NB4 (cell line): ENCODE results near the gene BPIFB3.

Experiments used
- DNase-seq: peaks from one replicate; pipeline ENCODE4 v3.0.0; 2010; ENCODE audit warnings: low read depth
- H3K4me3 ChIP-seq: one replicate; pipeline ENCODE4 v1.5.1; 2011; ENCODE audit warnings: mild to moderate bottlenecking, low read depth, low read length, moderate library complexity
- MYC ChIP-seq: IDR thresholded peaks from 2 replicates; pipeline ENCODE4 v1.6.1; 2011; ENCODE audit warnings: low read depth, low read length
- POLR2A ChIP-seq: IDR thresholded peaks from 2 replicates; pipeline ENCODE4 v1.6.1; 2011; ENCODE audit warnings: mild to moderate bottlenecking; ENCODE audit not compliant: insufficient read length; ENCODE audit errors: extremely low read depth
- TF ChIP-seq, protein P1 (sequence below): IDR thresholded peaks from one replicate; pipeline ENCODE4 v1.5.1; 2012; ENCODE audit warnings: low read depth, low read length
- TF ChIP-seq, protein P2 (sequence below): IDR thresholded peaks from 2 replicates; pipeline ENCODE4 v1.6.1; 2011; ENCODE audit warnings: low read depth, low read length

BPIFB3 gene

DNA sequence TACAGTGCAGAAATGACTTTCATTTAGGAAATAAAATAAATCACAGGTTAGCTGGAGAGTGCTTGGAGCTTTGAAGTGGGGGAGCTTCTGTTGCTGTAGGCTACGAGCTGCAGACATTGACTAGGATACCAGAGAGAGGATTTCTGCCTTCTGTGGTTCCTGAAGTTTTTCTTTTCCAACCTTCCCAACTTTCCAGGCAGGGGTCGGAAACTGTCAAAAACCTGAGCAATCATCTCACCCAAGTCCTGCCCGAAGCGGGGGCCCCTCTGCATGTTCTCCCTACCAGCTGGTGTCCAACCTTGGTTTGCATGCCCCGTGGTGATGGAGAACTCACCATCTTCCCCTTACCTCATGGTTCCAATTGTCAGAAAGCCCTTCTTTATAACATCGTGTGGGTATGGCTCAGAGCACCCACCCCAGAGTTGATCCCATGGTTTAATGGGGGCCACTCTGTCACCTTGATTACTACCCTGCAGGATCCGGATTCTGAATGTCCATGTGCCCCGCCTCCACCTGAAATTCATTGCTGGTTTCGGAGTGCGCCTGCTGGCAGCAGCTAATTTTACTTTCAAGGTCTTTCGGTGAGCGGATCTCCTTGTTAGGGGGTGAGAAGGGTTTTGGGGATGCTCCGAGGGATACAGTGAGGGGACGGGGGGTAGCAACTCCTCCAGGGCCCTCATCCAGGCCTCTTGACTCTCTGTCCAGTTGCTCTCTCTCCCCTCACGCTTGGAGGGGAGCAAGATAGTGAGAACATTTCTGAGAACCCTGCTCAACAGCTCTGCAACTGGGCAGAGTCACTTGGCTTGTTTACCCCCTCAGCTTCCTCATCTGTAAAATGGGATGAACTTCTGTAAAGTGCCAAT is 41.1 kb upstream of the BPIFB3 start:
- TF ChIP-seq, protein P1, sequence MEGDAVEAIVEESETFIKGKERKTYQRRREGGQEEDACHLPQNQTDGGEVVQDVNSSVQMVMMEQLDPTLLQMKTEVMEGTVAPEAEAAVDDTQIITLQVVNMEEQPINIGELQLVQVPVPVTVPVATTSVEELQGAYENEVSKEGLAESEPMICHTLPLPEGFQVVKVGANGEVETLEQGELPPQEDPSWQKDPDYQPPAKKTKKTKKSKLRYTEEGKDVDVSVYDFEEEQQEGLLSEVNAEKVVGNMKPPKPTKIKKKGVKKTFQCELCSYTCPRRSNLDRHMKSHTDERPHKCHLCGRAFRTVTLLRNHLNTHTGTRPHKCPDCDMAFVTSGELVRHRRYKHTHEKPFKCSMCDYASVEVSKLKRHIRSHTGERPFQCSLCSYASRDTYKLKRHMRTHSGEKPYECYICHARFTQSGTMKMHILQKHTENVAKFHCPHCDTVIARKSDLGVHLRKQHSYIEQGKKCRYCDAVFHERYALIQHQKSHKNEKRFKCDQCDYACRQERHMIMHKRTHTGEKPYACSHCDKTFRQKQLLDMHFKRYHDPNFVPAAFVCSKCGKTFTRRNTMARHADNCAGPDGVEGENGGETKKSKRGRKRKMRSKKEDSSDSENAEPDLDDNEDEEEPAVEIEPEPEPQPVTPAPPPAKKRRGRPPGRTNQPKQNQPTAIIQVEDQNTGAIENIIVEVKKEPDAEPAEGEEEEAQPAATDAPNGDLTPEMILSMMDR = no peak
- no peak for TF ChIP-seq MYC
- TF ChIP-seq, protein P2, sequence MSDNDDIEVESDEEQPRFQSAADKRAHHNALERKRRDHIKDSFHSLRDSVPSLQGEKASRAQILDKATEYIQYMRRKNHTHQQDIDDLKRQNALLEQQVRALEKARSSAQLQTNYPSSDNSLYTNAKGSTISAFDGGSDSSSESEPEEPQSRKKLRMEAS = no peak
- no peak for TF ChIP-seq POLR2A
- no peak overlapping the region for H3K4me3 ChIP-seq
- DNase-seq = no peak

DNA sequence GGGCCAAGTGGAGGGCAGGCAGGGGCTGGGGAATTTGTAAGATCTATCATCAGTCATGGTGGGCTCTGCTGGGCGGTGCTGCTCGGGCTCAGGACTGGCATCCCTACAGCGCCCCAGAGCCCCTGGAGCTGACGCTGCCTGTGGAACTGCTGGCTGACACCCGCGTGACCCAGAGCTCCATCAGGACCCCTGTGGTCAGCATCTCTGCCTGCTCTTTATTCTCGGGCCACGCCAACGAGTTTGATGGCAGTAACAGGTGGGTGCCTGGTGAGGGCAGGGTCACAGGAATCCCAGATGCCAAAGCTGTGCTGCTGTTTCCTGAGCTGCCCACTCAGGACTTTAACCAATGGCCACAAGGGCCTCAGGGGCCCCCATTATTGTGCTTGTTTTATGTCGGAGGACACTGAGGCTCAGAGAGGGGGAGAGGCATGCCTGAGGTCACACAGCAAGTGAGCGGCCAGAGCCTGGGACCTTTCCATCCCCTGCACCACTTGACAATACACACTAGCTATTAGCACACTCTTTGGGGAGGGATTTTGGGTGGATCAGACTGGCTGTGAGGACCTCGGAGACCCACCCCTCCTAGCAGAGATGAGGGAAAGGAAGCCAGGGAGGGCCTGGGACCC is 39.9 kb upstream of the BPIFB3 start:
- no peak overlapping the region for H3K4me3 ChIP-seq
- TF ChIP-seq, protein P1 = no peak
- TF ChIP-seq POLR2A (no peak), MYC (no peak)
- TF ChIP-seq, protein P2 = no peak
- DNase-seq = no peak

DNA sequence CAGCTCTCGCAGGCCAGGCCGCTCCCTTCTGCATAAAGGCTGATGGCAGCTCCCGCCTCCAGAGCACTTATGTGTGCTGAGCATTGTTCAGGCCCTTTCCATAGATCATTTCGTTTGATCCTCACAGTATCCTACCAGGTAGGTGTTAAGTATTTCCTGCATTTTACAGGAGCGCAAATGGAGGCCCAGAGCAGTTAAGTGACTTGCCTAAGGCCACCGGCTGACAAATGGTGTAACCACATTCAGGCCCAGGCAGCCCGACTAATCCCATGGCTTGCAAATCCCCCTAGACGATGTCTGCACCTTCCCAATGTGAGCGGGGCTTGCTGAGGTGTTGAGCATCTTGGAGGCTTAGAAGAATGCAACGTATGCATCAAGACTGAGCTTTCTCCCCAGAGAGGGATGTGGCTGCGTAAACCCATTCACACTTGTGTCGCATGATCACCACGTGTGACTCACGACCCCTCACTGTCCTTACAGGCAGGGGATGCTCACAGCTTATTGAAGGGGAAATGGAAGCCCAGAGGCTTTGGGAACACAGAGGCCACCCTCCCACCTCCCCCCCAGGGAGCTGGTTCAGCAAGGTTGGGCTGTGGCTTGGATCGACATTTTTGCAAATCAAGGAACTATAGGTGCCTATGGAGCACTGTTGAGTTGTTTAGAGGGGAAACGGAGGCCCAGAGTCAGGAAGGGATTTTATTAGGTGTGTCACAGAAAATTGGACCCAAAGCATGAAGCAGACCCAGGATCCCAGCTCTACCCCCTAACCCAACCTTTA is 39.2 kb upstream of the BPIFB3 start:
- DNase-seq = peak; percentile 42
- no peak overlapping the region for H3K4me3 ChIP-seq
- TF ChIP-seq, protein P2 = peak; percentile 50; the same call in 1 of the 2 replicates
- TF ChIP-seq POLR2A (no peak), MYC (no peak)
- TF ChIP-seq, protein P1 = no peak

DNA sequence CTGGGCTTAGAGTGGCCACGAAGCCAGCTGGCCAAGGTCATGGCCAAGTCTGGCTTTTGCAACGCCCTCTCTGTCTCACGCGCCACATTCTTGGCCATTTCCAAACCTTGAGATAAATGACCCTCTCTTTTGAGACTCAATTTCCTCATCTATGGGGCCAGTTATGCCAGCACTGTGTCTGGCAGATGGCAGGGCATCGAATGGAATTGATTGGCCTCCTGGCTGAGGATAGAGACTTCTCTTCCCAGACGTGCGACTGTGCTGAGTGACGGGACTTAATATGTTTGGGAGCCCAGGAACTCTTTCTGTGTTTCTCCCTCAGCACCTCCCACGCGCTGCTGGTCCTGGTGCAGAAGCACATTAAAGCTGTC is 38.6 kb upstream of the BPIFB3 start:
- DNase-seq = peak; percentile 20
- H3K4me3 ChIP-seq = no peak overlapping the region
- TF ChIP-seq, protein P1 = no peak
- TF ChIP-seq, protein P2 = no peak
- TF ChIP-seq MYC = no peak
- TF ChIP-seq POLR2A = no peak

DNA sequence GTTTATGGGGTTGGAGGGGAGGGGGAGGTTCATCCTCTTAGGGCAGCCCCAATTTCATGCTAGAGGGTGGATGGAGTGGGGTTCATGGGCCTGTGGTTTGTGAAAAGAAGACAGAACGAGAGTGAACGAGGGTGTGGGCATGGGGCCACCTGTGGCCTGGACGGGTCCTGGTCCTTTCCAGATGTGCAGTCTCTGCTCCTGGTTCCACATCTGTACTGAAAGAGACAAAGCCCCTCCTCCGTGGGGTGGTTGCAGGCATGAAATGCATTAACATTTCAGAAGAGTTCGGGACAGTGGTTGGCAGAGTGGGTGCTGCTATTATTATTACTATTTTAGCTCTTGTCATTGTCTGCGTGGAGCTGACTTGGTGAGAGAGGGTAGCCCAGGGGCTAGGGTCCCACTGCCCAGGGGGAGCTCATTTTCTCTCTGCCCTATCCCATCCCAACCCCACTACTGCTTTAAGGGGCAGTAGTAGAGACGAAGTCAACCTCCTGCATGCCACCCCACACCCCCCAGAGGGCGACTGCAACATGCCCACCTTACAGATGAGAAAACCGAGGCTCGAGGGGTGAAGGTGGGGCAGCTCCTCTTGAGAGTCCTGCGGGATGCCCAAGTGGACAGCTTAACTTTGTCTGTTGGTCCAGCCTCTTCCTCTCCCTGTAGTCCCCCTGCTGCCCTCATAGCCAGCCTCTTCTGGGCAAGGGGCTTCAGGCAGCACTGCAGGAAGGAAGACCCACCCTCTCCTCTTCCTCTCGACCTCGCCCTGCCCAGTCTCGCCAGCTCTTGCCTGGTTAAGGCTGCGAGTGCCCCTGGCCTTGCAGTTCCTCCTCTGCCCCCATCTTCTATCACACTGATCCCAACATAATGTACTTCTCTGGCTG is 37.8 kb upstream of the BPIFB3 start:
- no peak for DNase-seq
- H3K4me3 ChIP-seq = no peak overlapping the region
- TF ChIP-seq, protein P2 = no peak
- TF ChIP-seq POLR2A = no peak
- TF ChIP-seq, protein P1 = no peak
- TF ChIP-seq MYC = no peak
